HK-2 (cell line): ENCODE measurements around the gene NAPA.
A peak's percentile ranks its signal among the peaks of the same experiment; 100 is the strongest.

Experiments
- DNase-seq: peaks from one replicate; pipeline ENCODE4 v3.0.0-alpha.2; 2018; ENCODE audit not compliant: unreplicated experiment

NAPA gene

GRCh38 chr19:47521473-47522180 lies 6.8 kb upstream of the NAPA start:
- DNase-seq: no peak

- no peak for DNase-seq
These were observed 6.0 kb upstream of the NAPA start for GRCh38 chr19:47520839-47521238.

GRCh38 chr19:47520343-47520806 lies 5.5 kb upstream of the NAPA start:
- DNase-seq: no peak

GRCh38 chr19:47518854-47519253 lies 4.0 kb upstream of the NAPA start:
- no peak for DNase-seq

- no peak for DNase-seq
These were observed 3.3 kb upstream of the NAPA start for GRCh38 chr19:47518139-47518538.

- peak; percentile 29 for DNase-seq
These were observed 553 bp downstream of the NAPA start for GRCh38 chr19:47514151-47514868.

- no peak for DNase-seq
These were observed 1.9 kb downstream of the NAPA start for GRCh38 chr19:47512948-47513319.

GRCh38 chr19:47512183-47512947 lies 2.5 kb downstream of the NAPA start:
- DNase-seq: peak; percentile 60

- DNase-seq: no peak
These were observed 3.2 kb downstream of the NAPA start for GRCh38 chr19:47511681-47512080.

- DNase-seq: no peak
These were observed 3.7 kb downstream of the NAPA start for GRCh38 chr19:47511128-47511517.

- DNase-seq: no peak
These were observed 4.2 kb downstream of the NAPA start for GRCh38 chr19:47510516-47511127.

GRCh38 chr19:47509973-47510372 lies 4.9 kb downstream of the NAPA start:
- DNase-seq: no peak

- DNase-seq: no peak
These were observed 5.6 kb downstream of the NAPA start for GRCh38 chr19:47509170-47509847.

- DNase-seq: no peak
These were observed 6.1 kb downstream of the NAPA start for GRCh38 chr19:47508721-47509120.

- DNase-seq: no peak
These were observed 6.8 kb downstream of the NAPA start for GRCh38 chr19:47507924-47508553.

- no peak for DNase-seq
These were observed 7.9 kb downstream of the NAPA start for GRCh38 chr19:47507012-47507411.

- DNase-seq: no peak
These were observed 8.4 kb downstream of the NAPA start for GRCh38 chr19:47506459-47506858.

- no peak for DNase-seq
These were observed 9.4 kb downstream of the NAPA start for GRCh38 chr19:47505506-47505905.

- no peak for DNase-seq
These were observed 11.1 kb downstream of the NAPA start for GRCh38 chr19:47503826-47504150.

- no peak for DNase-seq
These were observed 11.6 kb downstream of the NAPA start for GRCh38 chr19:47503130-47503825.
